GM12878 (cell line): ENCODE results near the gene MGLL. TPM values are rescaled to one million over a fixed set of nuclear protein-coding genes. Genes with fewer than 3 reads are reported as not detected.

Source experiments
- ATAC-seq: fragments of 200-7000 bp; cut with Tn5 transposase; 3 replicates; pipeline ENCODE4 v1.9.1; 2020; ENCODE audit warnings: mild to moderate bottlenecking, moderate library complexity
- BruUV-seq: library from RNA; stranded (reverse); fragments of 400-500 nt; replicated peaks from 2 replicates; lab custom pipeline; 2021; lab: Mats Ljungman, UMichigan
- CTCF ChIA-PET: fragments of 300-600 bp; sonication (Branson Sonifier 250); formaldehyde crosslinking; extraction: SDS; loops from one replicate; lab custom pipeline; 2021; ENCODE audit warnings: inconsistent platforms; lab: Yijun Ruan, JAX
- POLR2A ChIA-PET: fragments of 350-600 bp; formaldehyde crosslinking; extraction: SDS; loops from one replicate; lab custom pipeline; 2021; ENCODE audit warnings: inconsistent platforms; lab: Charles Lee
- RAD21 ChIA-PET: fragments of 300-600 bp; sonication (Branson Sonifier 250); formaldehyde crosslinking; loops from one replicate; lab custom pipeline; 2023; ENCODE audit warnings: antibody characterized with exemption; ENCODE audit not compliant: unreplicated experiment; lab: Charles Lee
- SMC1A ChIA-PET: fragments of 300-600 bp; sonication (Branson Sonifier 250); formaldehyde crosslinking; loops from one replicate; lab custom pipeline; 2023; ENCODE audit not compliant: unreplicated experiment, uncharacterized antibody; lab: Charles Lee
- DNase-seq: peaks from one replicate; pipeline ENCODE4 v3.0.0-alpha.2; 2011; ENCODE audit warnings: low read depth, low spot score
- FAIRE-seq: peaks from 3 replicates; lab custom pipeline; 2011; peaks lifted over from hg19 to GRCh38; lab: Jason Lieb, UNC
- H2AFZ ChIP-seq: 2 replicates; pipeline ENCODE4 v1.6.0; 2011; ENCODE audit warnings: low read depth, low read length, control low read depth; ENCODE audit not compliant: control insufficient read depth
- H3K27ac ChIP-seq: 2 replicates; pipeline ENCODE4 v1.5.1; 2011; ENCODE audit warnings: control low read depth; ENCODE audit not compliant: control insufficient read depth, insufficient read depth
- H3K27me3 ChIP-seq, 2 experiments: replicated peaks in 1 of 2; 2 replicates each; pipeline versions ENCODE4 v1.6.0 to v1.6.1; 2011; ENCODE audit warnings: low read length in 1 of 2; ENCODE audit not compliant: control insufficient read depth in 2 of 2, insufficient read depth in 2 of 2
- H3K36me3 ChIP-seq, 2 experiments: 2 replicates each; pipeline ENCODE4 v1.5.1; 2011; ENCODE audit warnings: low read length in 1 of 2; ENCODE audit not compliant: control insufficient read depth in 2 of 2, insufficient read depth in 2 of 2
- H3K4me1 ChIP-seq: 2 replicates; pipeline ENCODE4 v1.6.1; 2011; ENCODE audit warnings: mild to moderate bottlenecking, low read length, moderate library complexity, mixed read lengths; ENCODE audit not compliant: control insufficient read depth, insufficient read depth
- H3K4me2 ChIP-seq: 2 replicates; pipeline ENCODE4 v1.6.0; 2011; ENCODE audit warnings: control low read depth; ENCODE audit not compliant: control insufficient read depth, insufficient read depth
- H3K4me3 ChIP-seq: fragments of 200-600 bp; sonication (generic); 2 replicates; pipeline ENCODE4 v1.5.1; 2016
- H3K79me2 ChIP-seq: 2 replicates; pipeline ENCODE4 v1.6.0; 2011; ENCODE audit warnings: low read length; ENCODE audit not compliant: control insufficient read depth, insufficient read depth
- H3K9ac ChIP-seq: 2 replicates; pipeline ENCODE4 v1.8.0; 2011; ENCODE audit warnings: low read length, control low read depth, mixed read lengths; ENCODE audit not compliant: control insufficient read depth, insufficient read depth
- H3K9me3 ChIP-seq: replicated peaks from 3 replicates; pipeline ENCODE4 v1.5.1; 2011; ENCODE audit warnings: mild to moderate bottlenecking, low read length; ENCODE audit not compliant: control insufficient read depth, insufficient read depth
- H4K20me1 ChIP-seq: 2 replicates; pipeline ENCODE4 v1.6.0; 2011; ENCODE audit not compliant: control insufficient read depth, insufficient read depth
- SP1 ChIP-seq: IDR thresholded peaks from one replicate; pipeline ENCODE4 v1.6.1; 2011; ENCODE audit warnings: low read depth, low read length
- WGBS: methylation state at CpG from one replicate; pipeline ENCODE4 v1.1.6; 2016; ENCODE audit warnings: low lambda C conversion rate; ENCODE audit not compliant: insufficient replicate concordance, insufficient coverage; ENCODE audit errors: missing lambda C conversion rate; 5-methylcytosine and 5-hydroxymethylcytosine counted together
- in situ Hi-C: fragments of 300-500 bp; cut with MboI; formaldehyde crosslinking; loops from 9 replicates; pipeline ENCODE4 v1.14.3; 2018; ENCODE audit warnings: mixed read lengths
- intact Hi-C: fragments of 100-400 bp; cut with micrococcal nuclease; formaldehyde crosslinking; loops from one replicate; pipeline ENCODE4 v1.14.2; 2022; ENCODE audit not compliant: unreplicated experiment
- polyA plus RNA-seq, 11 experiments: library from polyadenylated mRNA; depleted of rRNA in 4 of 11; unstranded in 6 of 11; stranded (reverse) in 5 of 11; fragments of >200 nt; fragmentation: Nextera tagmentation in 4 of 11; fragmentation: Illumina TruSeq in 1 of 11; extraction: Ambion mirVana in 4 of 11; extraction: Trizol in 1 of 11; gene quantifications; 1 replicate in 1 of 11; 2 replicates in 10 of 11; pipeline versions ENCODE4 v1.2.1 to v1.2.3, GENCODE V29; 2011 to 2016; ENCODE audit warnings: inconsistent platforms in 2 of 11, missing spikeins in 2 of 11, low read depth in 1 of 11
- total RNA-seq, 4 experiments: library from RNA; depleted of rRNA in 3 of 4; stranded (reverse); fragments of >200 nt in 3 of 4; fragmentation: Illumina TruSeq in 1 of 4; extraction: Trizol in 1 of 4; gene quantifications; 2 replicates each; pipeline versions ENCODE4 v1.2.1 to v1.2.3, GENCODE V29; 2013 to 2021
- TF ChIP-seq, protein P1 (sequence below): fragments of 450-650 bp; IDR thresholded peaks from 2 replicates; pipeline ENCODE4 v1.6.1; 2018; ENCODE audit warnings: mild to moderate bottlenecking, low read depth, moderate library complexity; ENCODE audit not compliant: partially characterized antibody

Gene MGLL
- total and polyA plus RNA-seq, 10 of the 15 experiments (the other 5 are each of a cell fraction or from before 2014, with no cell fraction given) = 44.9 to 177 (median 72.9) TPM

DNA sequence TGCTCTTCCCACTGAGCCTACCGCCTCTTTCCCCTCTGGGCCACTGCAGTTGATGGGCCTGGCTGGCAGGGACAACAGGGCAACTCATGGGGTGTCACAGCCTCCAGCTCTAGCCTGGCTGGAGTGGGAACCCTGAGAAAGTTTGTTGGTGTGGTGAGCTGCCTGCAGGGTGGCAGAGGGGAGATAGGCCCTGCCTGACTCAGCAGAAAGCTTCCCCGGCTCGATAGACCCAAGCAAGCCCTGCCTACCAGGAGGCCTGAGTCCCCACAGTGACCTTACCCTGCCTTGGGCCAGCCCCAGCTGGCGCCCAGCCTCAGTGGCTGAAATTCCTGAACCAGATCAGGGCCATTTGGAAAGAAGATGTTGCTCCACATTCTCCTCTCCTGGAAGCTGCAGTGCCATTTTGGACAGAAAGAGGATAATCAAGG lies 120.2 kb downstream of the MGLL start:
- POLR2A ChIA-PET = interaction anchor here (0.6 kb wide), 1 partner anchor 178 kb away, joined by 3 read pairs; no protein-coding TSS in a partner anchor
- in situ Hi-C loops (no loop called here), intact Hi-C loops (no loop called here)
- DNase-seq (no peak), FAIRE-seq (no peak), ATAC-seq (no peak)
- no peaks in the 10 kb centered on the region for H3K27me3 ChIP-seq
- peaks cover 21 to 44% of the 10 kb centered on the region in 2 experiments; a peak in 3 of 4 replicates for H3K36me3 ChIP-seq
- peak overlapping the region; percentile 8; the same call in 1 of the 2 replicates for H3K27ac ChIP-seq
- SMC1A ChIA-PET = no interaction called here
- peaks cover 2% of the 10 kb centered on the region; the same call in 2 of the 3 replicates for H3K9me3 ChIP-seq
- H3K4me3 ChIP-seq = no peak overlapping the region
- H3K4me1 ChIP-seq = peaks cover 7% of the 10 kb centered on the region
- TF ChIP-seq, protein P1, sequence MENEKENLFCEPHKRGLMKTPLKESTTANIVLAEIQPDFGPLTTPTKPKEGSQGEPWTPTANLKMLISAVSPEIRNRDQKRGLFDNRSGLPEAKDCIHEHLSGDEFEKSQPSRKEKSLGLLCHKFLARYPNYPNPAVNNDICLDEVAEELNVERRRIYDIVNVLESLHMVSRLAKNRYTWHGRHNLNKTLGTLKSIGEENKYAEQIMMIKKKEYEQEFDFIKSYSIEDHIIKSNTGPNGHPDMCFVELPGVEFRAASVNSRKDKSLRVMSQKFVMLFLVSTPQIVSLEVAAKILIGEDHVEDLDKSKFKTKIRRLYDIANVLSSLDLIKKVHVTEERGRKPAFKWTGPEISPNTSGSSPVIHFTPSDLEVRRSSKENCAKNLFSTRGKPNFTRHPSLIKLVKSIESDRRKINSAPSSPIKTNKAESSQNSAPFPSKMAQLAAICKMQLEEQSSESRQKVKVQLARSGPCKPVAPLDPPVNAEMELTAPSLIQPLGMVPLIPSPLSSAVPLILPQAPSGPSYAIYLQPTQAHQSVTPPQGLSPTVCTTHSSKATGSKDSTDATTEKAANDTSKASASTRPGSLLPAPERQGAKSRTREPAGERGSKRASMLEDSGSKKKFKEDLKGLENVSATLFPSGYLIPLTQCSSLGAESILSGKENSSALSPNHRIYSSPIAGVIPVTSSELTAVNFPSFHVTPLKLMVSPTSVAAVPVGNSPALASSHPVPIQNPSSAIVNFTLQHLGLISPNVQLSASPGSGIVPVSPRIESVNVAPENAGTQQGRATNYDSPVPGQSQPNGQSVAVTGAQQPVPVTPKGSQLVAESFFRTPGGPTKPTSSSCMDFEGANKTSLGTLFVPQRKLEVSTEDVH = no peak
- no peak for TF ChIP-seq SP1
- no peak overlapping the region for H3K4me2 ChIP-seq
- no peak overlapping the region for H3K9ac ChIP-seq
- H3K79me2 ChIP-seq = no peaks in the 10 kb centered on the region; the same call in none of the 2 replicates
- H4K20me1 ChIP-seq = no peaks in the 10 kb centered on the region
- CTCF ChIA-PET = no interaction called here
- no peak overlapping the region for H2AFZ ChIP-seq
- 86% methylated on average over 4 of the region's 4 CpGs for WGBS
- no TSS peak for BruUV-seq
- RAD21 ChIA-PET = interaction anchor here (0.7 kb wide), 1 partner anchor 120 kb away, joined by 3 read pairs; the partner anchor contains the start of gene MGLL
